NCI-H1436 treated with DMSO at 0.1 percent for 48 hours (cell line): ENCODE data around the gene CACNA1I.

Source experiments
- DNase-seq: peaks from one replicate; lab custom pipeline; 2025; lab: John Stamatoyannopoulos, UW

The CACNA1I gene

DNA sequence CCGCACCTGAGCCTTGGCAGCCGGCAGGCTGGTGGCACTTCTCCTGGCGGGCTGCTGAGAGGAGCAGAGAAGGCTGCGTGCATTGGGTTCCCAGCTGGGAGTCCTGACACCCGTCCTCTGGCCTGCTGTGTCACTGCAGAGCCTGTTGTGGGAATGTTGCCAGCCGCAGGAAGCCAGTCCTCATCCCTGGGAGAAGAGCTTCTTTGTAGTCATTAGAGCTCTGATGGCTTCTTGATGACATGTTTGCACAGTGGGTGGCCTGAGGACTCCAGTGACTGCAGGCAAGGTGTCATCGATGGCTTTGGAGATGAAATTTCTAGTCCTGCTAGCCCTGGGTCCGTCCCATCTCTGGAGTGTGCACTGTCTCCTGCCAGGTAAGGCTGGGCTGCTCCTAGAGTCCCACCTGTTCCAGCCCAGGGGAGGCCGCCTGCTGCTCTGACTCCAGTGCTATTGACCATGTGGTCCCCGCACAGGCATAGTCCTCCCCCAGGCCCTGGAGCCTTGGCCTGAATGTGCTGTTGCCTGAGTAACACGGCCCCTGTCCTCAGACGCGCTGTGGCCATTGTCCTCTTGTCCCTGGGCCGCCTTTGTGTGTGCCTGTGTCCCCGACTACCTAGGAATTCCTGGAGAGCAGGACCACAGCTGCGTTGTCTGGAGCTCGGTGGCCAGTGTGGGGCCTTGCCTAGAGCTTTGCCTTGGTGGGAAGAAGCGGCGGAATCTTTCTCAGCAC lies 129.2 kb downstream of the CACNA1I start:
- DNase-seq, result no peak

DNA sequence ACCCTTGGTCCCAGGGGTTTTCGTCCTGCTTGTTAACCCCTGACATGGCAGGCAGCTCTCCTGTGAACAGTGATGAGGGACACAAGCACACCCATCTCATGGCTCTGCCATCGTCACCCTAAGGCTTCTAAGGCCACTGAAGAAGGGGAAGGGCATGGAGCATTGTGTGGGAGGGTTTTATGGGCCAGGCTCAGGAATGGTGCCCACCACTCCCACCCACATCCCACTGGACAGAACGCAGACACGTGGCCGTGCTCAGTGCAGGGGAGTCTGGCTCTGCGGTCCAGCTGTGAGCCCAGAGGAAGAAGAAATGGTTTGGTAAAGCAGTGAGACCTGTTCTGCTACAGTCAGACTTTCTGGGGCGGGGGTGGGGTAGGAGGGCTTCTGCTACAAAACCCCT lies 130.0 kb downstream of the CACNA1I start:
- no peak for DNase-seq

DNA sequence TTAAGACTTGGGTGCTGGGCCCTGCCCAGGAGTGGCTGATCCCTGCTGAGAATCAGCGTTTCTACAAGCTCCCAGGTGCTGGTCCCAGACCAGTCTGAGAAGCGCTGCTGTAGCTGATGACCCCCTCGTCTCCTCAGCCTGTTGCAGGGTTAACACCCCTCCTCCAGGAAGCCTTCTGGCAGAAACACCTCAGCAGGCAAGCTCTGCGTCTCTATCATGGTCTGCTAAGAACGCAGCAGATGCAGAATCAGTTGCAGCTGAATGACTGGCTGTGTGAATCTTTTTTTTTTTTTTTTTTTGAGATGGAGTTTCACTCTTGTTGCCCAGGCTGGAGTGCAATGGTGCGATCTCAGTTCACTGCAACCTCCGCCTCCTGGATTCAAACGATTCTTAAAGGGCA lies 132.5 kb downstream of the CACNA1I start:
- DNase-seq, result no peak

DNA sequence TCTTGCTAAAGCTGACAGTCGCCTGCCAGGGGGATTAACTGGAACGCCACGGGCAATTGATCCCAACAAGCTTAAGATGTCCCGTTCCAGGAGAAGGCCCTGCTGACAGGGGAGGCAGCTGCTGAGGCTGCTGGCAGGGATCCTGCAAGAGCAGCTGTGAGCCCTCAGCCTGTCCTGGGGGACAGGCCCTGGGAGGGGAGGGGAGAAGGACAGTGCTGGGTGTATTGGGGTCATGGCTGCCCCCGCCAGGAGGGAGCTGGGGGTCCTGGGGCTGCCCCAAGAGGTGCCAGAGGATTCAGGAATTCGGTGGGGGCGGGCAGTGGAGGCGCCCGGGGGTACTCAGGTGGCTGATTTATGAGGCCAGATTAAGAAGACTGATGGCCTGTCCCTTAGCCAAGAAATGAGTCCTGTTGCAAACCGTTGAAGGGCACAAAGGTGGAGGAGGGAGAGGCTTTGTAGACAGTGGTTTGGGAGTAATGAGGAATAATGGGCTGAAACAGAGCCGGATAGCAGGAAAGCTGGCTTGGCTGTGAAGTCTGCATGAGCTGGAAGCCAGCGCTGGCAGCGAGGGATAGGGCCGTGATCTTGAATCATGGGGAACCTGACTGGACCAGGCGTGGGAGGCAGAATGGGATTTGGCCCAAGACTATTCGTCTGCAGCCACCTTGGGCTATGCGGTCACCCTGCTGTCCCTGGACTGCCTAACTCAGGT lies 133.5 kb downstream of the CACNA1I start:
- no peak for DNase-seq

- DNase-seq, result no peak
These were observed 134.8 kb downstream of the CACNA1I start for GRCh38 chr22:39705386-39705785.

DNA sequence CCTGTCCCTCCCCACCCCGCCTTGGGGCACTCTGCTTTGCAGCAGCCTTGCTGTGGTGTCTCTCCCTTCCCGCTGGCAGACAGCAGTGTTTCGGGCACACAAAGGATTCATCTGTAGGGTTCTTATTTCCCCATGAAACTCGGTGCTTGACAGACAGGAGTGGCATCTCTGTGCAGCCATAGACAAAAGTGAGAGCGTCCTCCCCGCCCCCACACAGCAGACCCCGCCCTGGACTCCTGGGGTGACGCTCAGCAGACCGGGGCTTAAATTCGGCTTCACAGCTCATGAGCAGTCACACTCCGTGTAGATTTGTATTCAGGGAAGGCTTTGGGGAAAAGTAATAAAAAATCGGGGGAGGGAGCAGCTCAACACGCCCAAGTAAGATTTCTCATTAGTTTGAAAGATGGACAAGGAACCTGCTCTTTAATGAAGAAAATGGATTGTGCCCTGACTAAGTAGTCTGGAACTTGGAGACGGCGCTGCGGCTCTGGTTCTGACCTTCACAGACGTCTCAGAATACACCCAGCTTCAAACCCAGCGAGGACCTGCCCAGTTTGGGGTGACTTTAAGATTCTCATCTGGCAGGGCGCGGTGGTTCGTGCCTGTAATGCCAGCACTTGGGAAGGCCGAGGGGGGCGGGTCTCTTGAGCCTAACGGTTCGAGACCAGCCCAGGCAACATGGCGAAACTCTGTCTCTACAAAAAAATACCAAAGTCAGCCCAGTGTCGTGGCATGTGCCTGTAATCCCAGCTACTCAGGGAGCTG lies 136.0 kb downstream of the CACNA1I start:
- no peak for DNase-seq

DNA sequence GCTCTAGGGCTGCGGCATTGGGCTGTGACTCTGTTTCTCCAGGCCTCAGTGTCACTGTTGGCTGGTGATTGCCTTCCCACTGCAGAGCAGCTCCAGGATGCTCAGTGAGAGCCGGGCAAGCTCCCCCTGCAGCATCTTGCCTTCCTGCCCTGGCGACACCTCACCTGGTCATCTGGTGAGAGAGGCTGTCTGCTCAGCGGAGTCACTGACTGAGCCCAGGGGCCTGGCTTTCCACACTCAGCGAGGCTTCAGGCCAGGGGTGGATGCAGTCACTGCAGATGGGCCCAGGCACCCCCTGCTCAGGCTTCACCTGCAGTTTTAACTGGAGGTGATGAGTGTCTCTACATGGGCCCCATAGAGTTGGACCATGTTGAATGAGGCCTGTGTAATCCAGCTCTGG lies 136.8 kb downstream of the CACNA1I start:
- no peak for DNase-seq

DNA sequence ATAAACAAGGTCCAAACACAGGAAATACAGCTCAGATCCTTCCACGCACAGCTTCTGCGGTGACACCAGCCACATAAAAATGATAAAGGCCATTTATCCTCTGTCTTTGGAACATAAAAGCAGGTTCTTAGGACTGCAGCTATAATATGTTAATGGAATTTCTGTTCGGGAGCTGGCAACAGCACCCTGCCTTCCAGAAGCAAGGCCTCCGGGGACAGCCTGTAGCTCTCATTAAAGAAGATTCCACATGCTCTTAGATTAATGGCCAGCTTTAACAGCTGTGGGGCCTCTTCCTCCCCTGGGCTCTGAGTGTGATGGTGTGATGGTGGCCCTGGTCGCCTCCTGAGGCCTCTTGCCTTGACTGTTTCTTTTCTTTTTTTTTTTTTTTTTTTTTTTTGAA lies 137.3 kb downstream of the CACNA1I start:
- DNase-seq, result no peak

- DNase-seq, result no peak
These were observed 140.0 kb downstream of the CACNA1I start for GRCh38 chr22:39710380-39711150.

- DNase-seq, result no peak
These were observed 141.5 kb downstream of the CACNA1I start for GRCh38 chr22:39712081-39712480.

- DNase-seq, result no peak
These were observed 142.4 kb downstream of the CACNA1I start for GRCh38 chr22:39712751-39713525.

GRCh38 chr22:39713799-39714290 lies 143.3 kb downstream of the CACNA1I start:
- DNase-seq, result no peak

DNA sequence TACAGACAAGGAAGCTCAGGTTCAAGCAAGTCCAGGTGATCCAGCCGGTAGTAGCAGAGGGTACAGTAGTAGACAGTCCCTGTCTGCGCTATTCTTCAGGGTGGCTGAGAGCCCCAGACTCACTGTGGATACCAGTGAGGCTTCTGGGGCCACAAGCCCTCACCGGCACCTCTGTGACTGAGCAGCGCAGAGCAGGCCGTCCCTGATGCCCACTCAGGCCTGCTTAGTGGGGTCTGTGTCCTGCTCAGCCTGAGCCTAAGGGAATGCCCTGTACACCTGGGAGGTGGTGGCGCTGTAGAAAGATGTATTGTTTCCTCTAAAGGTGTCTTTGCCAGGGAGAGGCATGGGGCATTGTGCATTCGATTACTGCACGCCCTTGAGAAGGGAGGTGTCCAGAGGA lies 143.8 kb downstream of the CACNA1I start:
- no peak for DNase-seq

DNA sequence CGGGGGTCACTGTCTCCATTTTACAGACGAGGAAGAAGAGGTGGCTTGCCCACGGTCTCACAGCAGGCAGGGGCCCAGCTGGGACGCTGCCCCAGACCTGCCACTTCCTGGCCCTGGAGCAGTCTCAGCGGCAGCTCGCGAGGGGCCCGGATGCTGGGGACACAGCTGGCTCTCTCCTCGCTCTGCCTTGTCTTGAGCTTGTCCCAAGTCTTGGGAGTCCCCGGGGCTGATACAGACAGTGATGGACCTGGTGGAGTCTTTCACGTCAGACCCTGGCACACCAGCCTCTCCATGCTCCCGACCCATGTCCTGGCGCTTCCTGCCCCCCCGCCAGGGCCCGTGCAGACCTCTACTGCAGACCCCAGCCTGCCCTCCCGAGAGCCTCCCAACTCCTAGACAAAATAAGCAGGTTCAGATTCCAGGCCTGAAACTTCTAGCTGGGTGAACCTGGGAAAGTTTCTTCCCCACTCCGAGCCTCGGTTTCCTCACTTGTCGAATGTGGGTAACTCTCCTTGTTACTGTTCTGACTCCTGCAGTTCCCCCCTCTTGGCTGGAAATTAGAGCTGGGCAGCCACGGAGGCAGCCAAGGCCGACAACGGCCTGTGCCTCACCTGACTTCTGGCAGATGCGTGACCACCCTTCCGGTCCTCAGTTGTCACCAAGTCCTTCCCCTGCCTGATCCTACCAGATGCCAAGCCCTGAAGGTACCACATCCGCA lies 145.4 kb downstream of the CACNA1I start:
- no peak for DNase-seq

GRCh38 chr22:39716534-39716933 lies 146.0 kb downstream of the CACNA1I start:
- DNase-seq, result no peak

GRCh38 chr22:39717099-39717498 lies 146.5 kb downstream of the CACNA1I start:
- DNase-seq, result no peak

DNA sequence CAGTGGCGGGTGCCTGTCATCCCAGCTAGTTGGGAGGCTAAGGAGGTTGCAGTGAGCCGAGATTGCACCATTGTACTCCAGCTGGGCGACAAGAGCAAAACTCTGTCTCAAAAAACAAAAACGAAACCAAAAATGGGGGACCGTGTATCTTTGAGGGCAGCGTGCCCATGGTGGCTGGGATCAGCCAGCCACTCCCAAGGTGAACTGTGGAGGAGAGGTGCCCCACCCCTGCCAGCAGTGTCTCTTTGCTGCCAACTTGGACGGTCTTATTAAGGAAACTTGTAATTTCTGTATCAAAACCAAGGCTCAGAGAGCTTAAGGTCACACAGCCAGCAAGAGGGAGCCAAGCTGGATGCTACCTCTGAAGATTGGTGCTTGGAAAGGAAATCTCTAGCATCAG lies 147.7 kb downstream of the CACNA1I start:
- DNase-seq, result no peak

DNA sequence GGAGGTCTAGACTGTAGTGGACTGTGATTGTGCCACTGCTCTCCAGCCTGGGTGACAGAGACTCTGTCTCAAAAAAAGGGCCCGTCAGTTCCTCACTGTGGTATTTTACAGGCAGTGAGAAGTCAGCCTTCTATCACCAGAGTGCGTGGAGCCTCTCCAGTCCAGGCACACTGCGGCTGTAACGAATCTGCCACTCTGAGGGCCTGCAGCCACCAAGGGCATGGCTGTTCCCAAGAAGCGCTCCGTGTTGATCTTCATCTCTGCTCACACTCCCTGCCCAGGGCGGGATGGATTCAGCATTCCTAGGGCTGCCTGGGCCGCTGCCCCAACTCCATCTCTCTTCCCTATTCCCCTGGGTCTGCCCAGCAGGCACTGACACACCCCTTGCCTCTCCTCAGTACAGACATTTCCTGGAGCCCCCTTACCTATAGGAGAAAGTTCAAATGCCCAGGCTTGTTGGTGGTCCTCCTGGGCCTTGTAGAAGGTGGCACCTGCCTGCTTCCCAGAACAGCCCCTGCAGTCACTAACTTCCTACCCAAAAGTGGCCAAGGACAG lies 148.4 kb downstream of the CACNA1I start:
- DNase-seq, result no peak

DNA sequence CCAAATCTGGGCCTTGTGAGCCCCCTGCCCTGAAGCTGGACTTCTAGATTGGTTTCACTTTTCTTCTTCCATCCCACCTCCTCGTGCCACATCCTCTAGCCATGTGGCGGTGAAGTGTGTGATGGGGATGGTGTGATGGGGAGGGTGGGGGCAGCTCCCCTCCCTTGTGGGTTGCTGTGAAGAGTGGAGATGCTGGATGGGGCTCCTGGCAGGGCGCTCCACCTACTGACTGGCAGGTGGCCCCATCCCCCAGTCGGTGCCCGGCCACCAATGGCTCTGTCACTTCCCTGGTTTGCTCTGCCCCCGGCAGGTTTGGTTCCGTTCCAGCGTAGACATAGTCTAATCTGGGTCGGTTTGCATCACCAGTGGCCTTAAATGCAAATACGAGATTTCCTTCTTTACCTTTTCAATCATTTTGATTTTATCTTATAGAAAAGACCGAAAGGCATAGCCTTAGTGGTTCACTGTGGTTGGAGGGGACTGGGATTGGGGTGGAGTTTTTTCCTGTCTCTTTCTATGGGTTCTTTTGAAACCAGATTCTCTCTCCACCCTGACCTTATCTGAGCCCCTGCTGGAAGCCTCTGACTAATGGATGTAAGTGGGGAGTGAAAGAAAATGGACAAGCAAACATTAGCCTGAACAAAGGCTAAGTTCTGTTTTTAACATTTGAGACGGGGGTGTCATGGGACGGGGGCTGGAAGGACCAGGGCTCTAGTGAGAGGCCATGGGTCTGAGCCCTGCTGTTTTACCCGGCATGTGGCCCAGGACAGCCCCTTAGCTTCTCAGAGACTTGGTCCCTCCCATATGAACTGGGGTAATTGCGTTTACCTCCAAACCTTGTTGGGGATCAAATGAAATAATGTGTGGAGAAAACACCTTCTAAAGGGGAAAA lies 149.3 kb downstream of the CACNA1I start:
- no peak for DNase-seq
